HepG2 (cell line): ENCODE results near the gene DGCR2. TPM values are rescaled to one million over a fixed set of nuclear protein-coding genes. Genes with fewer than 3 reads are reported as not detected.

Source experiments
- ATAC-seq: fragments of 200-7000 bp; cut with Tn5 transposase; 3 replicates; pipeline ENCODE4 v1.9.1; 2020; ENCODE audit warnings: mild to moderate bottlenecking, moderate library complexity
- BruUV-seq: library from RNA; stranded (reverse); fragments of 400-500 nt; replicated peaks from 2 replicates; lab custom pipeline; 2021; lab: Mats Ljungman, UMichigan
- CTCF ChIA-PET: fragments of 300-600 bp; formaldehyde crosslinking; extraction: SDS; loops from one replicate; lab custom pipeline; 2021; ENCODE audit warnings: low total read pairs, inconsistent platforms, low intra/inter-chr PET ratio; lab: Yijun Ruan, JAX
- POLR2A ChIA-PET: fragments of 350-600 bp; sonication (Branson Sonifier 250); formaldehyde crosslinking; loops from one replicate; lab custom pipeline; 2020; ENCODE audit warnings: antibody characterized with exemption, inconsistent platforms; lab: Yijun Ruan, JAX
- DNase-seq: peaks from one replicate; pipeline ENCODE4 v3.0.0-alpha.2; 2015; ENCODE audit warnings: low spot score
- FAIRE-seq: peaks from 3 replicates; lab custom pipeline; 2011; peaks lifted over from hg19 to GRCh38; lab: Jason Lieb, UNC
- H2AFZ ChIP-seq: one replicate; pipeline ENCODE4 v1.6.1; 2011; ENCODE audit warnings: low read length, inconsistent platforms
- H3K27ac ChIP-seq: fragments of 300-600 bp; 3 replicates; pipeline ENCODE4 v1.8.0; 2011; ENCODE audit warnings: mixed run types, mild to moderate bottlenecking, mixed read lengths, low read length, inconsistent platforms; ENCODE audit not compliant: insufficient read depth; ENCODE audit errors: extremely low read length
- H3K27me3 ChIP-seq, 2 experiments: fragments of 200-600 bp in 1 of 2; 2 replicates in 1 of 2; 3 replicates in 1 of 2; pipeline versions ENCODE4 v1.6.0 to v1.8.0; 2011; ENCODE audit warnings: low read length in 2 of 2, mild to moderate bottlenecking in 2 of 2, moderate library complexity in 2 of 2, inconsistent platforms in 1 of 2; ENCODE audit not compliant: insufficient read depth in 2 of 2, control insufficient read depth in 1 of 2
- H3K36me3 ChIP-seq, 2 experiments: fragments of 200-600 bp in 1 of 2; replicated peaks in 1 of 2; 2 replicates in 1 of 2; 3 replicates in 1 of 2; pipeline versions ENCODE4 v1.5.1 to v1.8.0; 2011; ENCODE audit warnings: low read length in 2 of 2, inconsistent platforms in 1 of 2; ENCODE audit not compliant: insufficient read depth in 2 of 2, control insufficient read depth in 1 of 2
- H3K4me1 ChIP-seq: 2 replicates; pipeline ENCODE4 v1.5.1; 2012; ENCODE audit warnings: low read length, inconsistent platforms; ENCODE audit not compliant: insufficient read depth
- H3K4me2 ChIP-seq: 2 replicates; pipeline ENCODE4 v1.6.0; 2011; ENCODE audit warnings: low read depth, low read length, inconsistent platforms
- H3K4me3 ChIP-seq, 3 experiments: fragments of 200-600 bp in 1 of 3; sonication (generic), shearing (Covaris generic) in 1 of 3; replicated peaks in 1 of 3; 2 replicates each; pipeline ENCODE4 v1.5.1; 2011 to 2016; ENCODE audit warnings: low read length in 3 of 3, inconsistent platforms in 2 of 3, low read depth in 2 of 3, mild to moderate bottlenecking in 2 of 3, control low read depth in 1 of 3, mixed read lengths in 1 of 3; ENCODE audit not compliant: insufficient read depth in 1 of 3
- H3K79me2 ChIP-seq: one replicate; pipeline ENCODE4 v1.6.1; 2011; ENCODE audit warnings: low read length, inconsistent platforms; ENCODE audit not compliant: insufficient read depth
- H3K9ac ChIP-seq: 2 replicates; pipeline ENCODE4 v1.6.0; 2011; ENCODE audit warnings: mild to moderate bottlenecking, low read depth, low read length, inconsistent platforms; ENCODE audit not compliant: insufficient read depth
- H3K9me3 ChIP-seq: 2 replicates; pipeline ENCODE4 v1.5.1; 2012; ENCODE audit warnings: mild to moderate bottlenecking, low read length
- H4K20me1 ChIP-seq: 2 replicates; pipeline ENCODE4 v1.6.0; 2011; ENCODE audit warnings: inconsistent platforms, mild to moderate bottlenecking, low read length, moderate library complexity; ENCODE audit not compliant: insufficient read depth
- KLF13 ChIP-seq: sonication (generic); formaldehyde crosslinking; IDR thresholded peaks from 2 replicates; pipeline ENCODE4 v1.4.0; 2020; ENCODE audit warnings: mild to moderate bottlenecking, missing genetic modification reagents
- SKI ChIP-seq: fragments of 450-650 bp; IDR thresholded peaks from one replicate; pipeline ENCODE4 v1.6.1; 2018; ENCODE audit warnings: mild to moderate bottlenecking; ENCODE audit not compliant: partially characterized antibody
- ZNF724P ChIP-seq: sonication (generic); formaldehyde crosslinking; IDR thresholded peaks from 2 replicates; pipeline ENCODE4 v1.8.0; 2022; ENCODE audit warnings: missing genetic modification reagents, borderline replicate concordance
- WGBS: methylation state at CpG from one replicate; pipeline ENCODE4 v1.1.6; 2017; ENCODE audit warnings: low lambda C conversion rate; 5-methylcytosine and 5-hydroxymethylcytosine counted together
- in situ Hi-C: cut with HindIII; loops from 2 replicates; pipeline ENCODE4 v1.10.0; 2017; ENCODE audit warnings: low pct_unique_long_range_greater_than_20kb; ENCODE audit not compliant: extremely low pct_ligation_motif_present
- intact Hi-C: fragments of 100-400 bp; cut with micrococcal nuclease; formaldehyde crosslinking; loops from one replicate; pipeline ENCODE4 v1.10.0; 2022; ENCODE audit not compliant: unreplicated experiment
- polyA plus RNA-seq, 8 experiments: library from polyadenylated mRNA; depleted of rRNA in 3 of 8; stranded (reverse) in 7 of 8; unstranded in 1 of 8; fragments of >200 nt; fragmentation: Illumina TruSeq in 4 of 8; extraction: Trizol in 4 of 8; gene quantifications; 2 replicates each; pipeline versions ENCODE4 v1.2.1 to v1.2.3, GENCODE V29; 2011 to 2016; ENCODE audit warnings: low read depth in 4 of 8, missing spikeins in 1 of 8, mixed read lengths in 1 of 8; ENCODE audit not compliant: insufficient read depth in 1 of 8
- total RNA-seq, 5 experiments: library from RNA; depleted of rRNA; stranded (reverse); fragments of >200 nt; fragmentation: Illumina TruSeq; extraction: Trizol; gene quantifications; 2 replicates each; pipeline ENCODE4 v1.2.3, GENCODE V29; 2016; ENCODE audit warnings: low read depth in 1 of 5
- TF ChIP-seq, protein P1 (sequence below): sonication (generic); formaldehyde crosslinking; IDR thresholded peaks from 2 replicates; pipeline ENCODE4 v1.4.0; 2020; ENCODE audit warnings: mild to moderate bottlenecking, missing genetic modification reagents, borderline replicate concordance

The DGCR2 gene
- total and polyA plus RNA-seq, 2 of the 13 experiments (the other 11 are each of a cell fraction or from before 2014, with no cell fraction given) = 23.1 to 35.3 TPM

DNA sequence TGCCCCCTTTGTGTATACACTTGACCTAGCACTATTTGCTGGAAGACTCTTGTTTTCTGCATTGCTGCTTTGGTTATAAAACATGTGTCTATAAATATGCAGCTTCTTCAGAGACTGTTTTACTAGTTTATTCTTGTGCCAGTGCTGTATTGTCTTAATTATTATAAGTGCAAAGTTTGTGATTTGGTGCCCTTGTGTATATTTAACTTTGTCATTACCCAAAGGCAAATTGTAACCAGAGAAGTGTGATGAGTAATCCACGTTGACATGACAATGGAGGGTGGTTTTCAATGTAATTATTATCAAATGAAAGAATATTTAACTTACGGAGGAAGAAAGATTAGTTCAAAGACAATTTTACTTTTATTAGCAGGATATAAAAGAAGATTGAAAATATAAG, 111.1 kb downstream of the DGCR2 start:
- Histone ChIP-seq H3K79me2 (no peaks in the 10 kb centered on the region), H4K20me1 (no peaks in the 10 kb centered on the region), H3K4me2 (no peak overlapping the region), H3K27ac (no peak overlapping the region), H3K9ac (no peak overlapping the region), H3K9me3 (no peaks in the 10 kb centered on the region), H3K4me1 (no peaks in the 10 kb centered on the region), H2AFZ (no peak overlapping the region), H3K4me3 (no peak overlapping the region), H3K36me3 (no peaks in the 10 kb centered on the region), H3K27me3 (peaks cover 0 to 7% of the 10 kb centered on the region in 2 experiments; a peak in 4 of 5 replicates)
- no peak for ATAC-seq
- ChIA-PET CTCF (no interaction called here), POLR2A (no interaction called here)
- BruUV-seq = no TSS peak
- intact Hi-C loops = no loop called here
- in situ Hi-C loops = no loop called here
- no peak for FAIRE-seq
- DNase-seq = no peak
- TF ChIP-seq KLF13 (CRISPR knock-in tag) = no peak
- no peak for TF ChIP-seq ZNF724P (CRISPR knock-in tag)
- TF ChIP-seq, protein P1, sequence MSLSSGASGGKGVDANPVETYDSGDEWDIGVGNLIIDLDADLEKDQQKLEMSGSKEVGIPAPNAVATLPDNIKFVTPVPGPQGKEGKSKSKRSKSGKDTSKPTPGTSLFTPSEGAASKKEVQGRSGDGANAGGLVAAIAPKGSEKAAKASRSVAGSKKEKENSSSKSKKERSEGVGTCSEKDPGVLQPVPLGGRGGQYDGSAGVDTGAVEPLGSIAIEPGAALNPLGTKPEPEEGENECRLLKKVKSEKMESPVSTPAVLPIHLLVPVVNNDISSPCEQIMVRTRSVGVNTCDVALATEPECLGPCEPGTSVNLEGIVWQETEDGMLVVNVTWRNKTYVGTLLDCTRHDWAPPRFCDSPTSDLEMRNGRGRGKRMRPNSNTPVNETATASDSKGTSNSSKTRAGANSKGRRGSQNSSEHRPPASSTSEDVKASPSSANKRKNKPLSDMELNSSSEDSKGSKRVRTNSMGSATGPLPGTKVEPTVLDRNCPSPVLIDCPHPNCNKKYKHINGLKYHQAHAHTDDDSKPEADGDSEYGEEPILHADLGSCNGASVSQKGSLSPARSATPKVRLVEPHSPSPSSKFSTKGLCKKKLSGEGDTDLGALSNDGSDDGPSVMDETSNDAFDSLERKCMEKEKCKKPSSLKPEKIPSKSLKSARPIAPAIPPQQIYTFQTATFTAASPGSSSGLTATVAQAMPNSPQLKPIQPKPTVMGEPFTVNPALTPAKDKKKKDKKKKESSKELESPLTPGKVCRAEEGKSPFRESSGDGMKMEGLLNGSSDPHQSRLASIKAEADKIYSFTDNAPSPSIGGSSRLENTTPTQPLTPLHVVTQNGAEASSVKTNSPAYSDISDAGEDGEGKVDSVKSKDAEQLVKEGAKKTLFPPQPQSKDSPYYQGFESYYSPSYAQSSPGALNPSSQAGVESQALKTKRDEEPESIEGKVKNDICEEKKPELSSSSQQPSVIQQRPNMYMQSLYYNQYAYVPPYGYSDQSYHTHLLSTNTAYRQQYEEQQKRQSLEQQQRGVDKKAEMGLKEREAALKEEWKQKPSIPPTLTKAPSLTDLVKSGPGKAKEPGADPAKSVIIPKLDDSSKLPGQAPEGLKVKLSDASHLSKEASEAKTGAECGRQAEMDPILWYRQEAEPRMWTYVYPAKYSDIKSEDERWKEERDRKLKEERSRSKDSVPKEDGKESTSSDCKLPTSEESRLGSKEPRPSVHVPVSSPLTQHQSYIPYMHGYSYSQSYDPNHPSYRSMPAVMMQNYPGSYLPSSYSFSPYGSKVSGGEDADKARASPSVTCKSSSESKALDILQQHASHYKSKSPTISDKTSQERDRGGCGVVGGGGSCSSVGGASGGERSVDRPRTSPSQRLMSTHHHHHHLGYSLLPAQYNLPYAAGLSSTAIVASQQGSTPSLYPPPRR (CRISPR knock-in tag) = no peak
- TF ChIP-seq SKI = no peak
- 3% methylated on average over 2 of the region's 2 CpGs for WGBS
